D721Med (cell line): ENCODE data around the gene NOL4L.

ENCODE experiments used
- DNase-seq: peaks from one replicate; pipeline ENCODE4 v3.0.0; 2011; ENCODE audit warnings: low spot score; ENCODE audit not compliant: insufficient read length
- FAIRE-seq: peaks from 2 replicates; lab custom pipeline; 2011; peaks lifted over from hg19 to GRCh38; lab: Jason Lieb, UNC
- CTCF ChIP-seq: IDR thresholded peaks from 2 replicates; pipeline ENCODE4 v1.5.1; 2012; ENCODE audit warnings: mild to moderate bottlenecking, control low read depth; ENCODE audit not compliant: insufficient read depth; ENCODE audit errors: missing control alignments

NOL4L gene

DNA sequence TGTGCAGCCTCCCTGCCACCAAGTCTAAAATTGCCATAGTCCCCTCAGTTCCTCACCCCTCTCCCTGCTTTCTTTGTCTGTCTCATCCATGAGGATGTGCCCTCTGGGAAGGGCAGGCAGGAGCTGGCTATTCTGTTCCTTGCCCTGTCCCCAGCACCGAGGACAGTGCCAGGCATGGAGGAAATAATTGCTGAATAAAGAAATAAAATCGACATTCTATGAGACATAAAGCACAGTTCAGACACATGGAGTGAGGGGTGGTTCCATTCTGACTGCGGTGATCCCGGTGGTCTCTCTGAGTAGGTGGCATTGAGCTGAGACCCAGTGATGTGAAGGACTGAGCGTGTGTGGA, 23.5 kb upstream of the NOL4L start:
- no peak for TF ChIP-seq CTCF
- no peak for FAIRE-seq
- no peak for DNase-seq

DNA sequence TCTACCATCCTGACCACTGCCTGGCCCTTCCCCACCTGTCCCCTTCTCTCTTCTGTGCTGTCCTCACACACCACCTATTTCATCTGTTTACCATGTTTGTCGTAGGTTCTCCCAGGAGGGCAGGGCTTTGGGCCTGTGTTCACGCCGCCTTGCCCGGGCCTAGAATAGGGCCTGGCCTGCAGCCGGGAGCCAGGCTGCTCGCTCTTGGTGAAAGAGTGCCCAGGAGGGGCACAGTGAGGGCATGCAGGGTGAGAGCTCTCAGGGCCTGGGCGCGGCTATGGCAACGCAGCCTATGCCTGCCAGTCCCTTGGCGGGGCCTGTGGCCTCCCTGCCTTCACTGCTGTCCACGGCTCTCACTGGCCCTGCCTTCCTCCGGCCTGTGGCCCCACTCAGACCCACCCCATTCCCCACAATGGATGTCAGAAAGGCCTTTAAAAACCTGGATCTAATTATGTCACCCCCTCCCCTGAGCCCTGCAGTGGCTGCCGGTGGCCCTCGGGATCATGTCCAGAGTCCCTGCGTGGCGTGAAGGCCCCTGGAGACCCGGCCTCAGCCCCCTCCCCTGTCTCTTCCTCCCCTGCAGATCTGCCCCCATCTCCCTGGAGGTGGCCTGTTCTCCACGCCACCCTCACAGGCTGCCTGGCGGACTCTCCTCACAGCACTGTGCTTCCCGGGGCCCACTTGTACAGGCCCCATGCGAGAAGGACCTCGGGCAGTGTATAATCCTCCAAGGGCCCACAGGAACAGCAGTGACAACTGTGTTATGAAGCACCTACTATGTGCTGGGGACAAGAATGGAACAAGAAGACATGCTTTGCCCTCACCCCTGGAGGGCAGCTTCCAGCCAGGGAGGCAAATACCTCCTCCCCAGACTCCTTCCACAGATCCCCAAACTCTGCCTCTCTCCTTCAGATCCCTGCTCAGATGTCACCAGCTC, 22.9 kb upstream of the NOL4L start:
- TF ChIP-seq CTCF = no peak
- FAIRE-seq (no peak), DNase-seq (no peak)

- FAIRE-seq = no peak
- no peak for TF ChIP-seq CTCF
Observed at GRCh38 chr20:32607324-32607723, 22.2 kb upstream of the NOL4L start.

GRCh38 chr20:32606790-32607189, 21.7 kb upstream of the NOL4L start:
- DNase-seq (no peak), FAIRE-seq (no peak)
- no peak for TF ChIP-seq CTCF

More at GRCh38 chr20:32607324-32607723, 22.2 kb upstream of the NOL4L start:
- no peak for DNase-seq

GRCh38 chr20:32606107-32606506, 21.0 kb upstream of the NOL4L start:
- DNase-seq (no peak), FAIRE-seq (no peak)
- TF ChIP-seq CTCF = no peak

DNA sequence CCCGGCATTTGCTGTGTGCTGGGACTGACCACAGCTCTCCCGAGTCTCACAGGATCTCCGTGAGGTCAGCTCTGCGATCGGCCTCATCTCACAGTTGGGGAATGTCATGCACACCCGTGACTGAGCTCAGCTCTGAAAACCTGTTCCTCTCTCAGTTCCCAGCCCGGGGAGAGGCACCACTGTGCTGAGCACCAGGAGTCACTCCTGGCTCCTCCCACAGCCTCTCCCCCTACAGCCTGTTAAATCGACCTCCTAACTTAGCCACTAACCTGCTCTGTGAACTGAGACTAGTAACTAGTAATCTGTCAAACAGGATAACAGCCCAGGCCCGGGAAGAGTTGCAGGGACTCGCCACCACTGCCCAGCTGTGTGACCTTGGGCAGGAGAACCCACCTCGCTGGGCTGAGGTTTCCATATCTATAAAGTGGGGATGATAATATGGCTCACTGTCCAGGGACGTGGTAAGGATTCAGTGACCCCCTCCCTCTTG, 20.1 kb upstream of the NOL4L start:
- DNase-seq = no peak

More for the DNA sequence above, 20.1 kb upstream of the NOL4L start:
- no peak for TF ChIP-seq CTCF
- no peak for FAIRE-seq
